Mesodermal cell (in vitro differentiated cells): Measurements from ENCODE around the gene TGFA.

ENCODE experiments used
- H3K27ac ChIP-seq: 2 replicates; pipeline ENCODE4 v1.7.0; 2013; ENCODE audit warnings: mild to moderate bottlenecking, low read depth, low read length, moderate library complexity; ENCODE audit not compliant: severe bottlenecking
- H3K36me3 ChIP-seq: 2 replicates; pipeline ENCODE4 v1.7.1; 2013; ENCODE audit warnings: mild to moderate bottlenecking, low read length, moderate library complexity; ENCODE audit not compliant: control insufficient read depth, insufficient read depth
- H3K4me1 ChIP-seq: one replicate; pipeline ENCODE4 v1.7.1; 2013; ENCODE audit warnings: mild to moderate bottlenecking, low read length; ENCODE audit not compliant: insufficient read depth, control insufficient read depth, poor library complexity, severe bottlenecking
- H3K4me3 ChIP-seq: 2 replicates; pipeline ENCODE4 v1.7.0; 2013; ENCODE audit warnings: low read length, control low read depth, mild to moderate bottlenecking; ENCODE audit not compliant: insufficient read depth, poor library complexity, severe bottlenecking; ENCODE audit errors: extremely low read depth
- H3K9me3 ChIP-seq: 2 replicates; pipeline ENCODE4 v1.7.1; 2013; ENCODE audit warnings: mild to moderate bottlenecking, low read length, moderate library complexity; ENCODE audit not compliant: control insufficient read depth
- WGBS, 2 experiments: methylation state at CpG; one replicate each; pipeline ENCODE4 v1.1.5; 2013; ENCODE audit warnings: missing lambda C conversion rate in 2 of 2; ENCODE audit not compliant: insufficient coverage in 2 of 2; 5-methylcytosine and 5-hydroxymethylcytosine counted together

The TGFA gene

DNA sequence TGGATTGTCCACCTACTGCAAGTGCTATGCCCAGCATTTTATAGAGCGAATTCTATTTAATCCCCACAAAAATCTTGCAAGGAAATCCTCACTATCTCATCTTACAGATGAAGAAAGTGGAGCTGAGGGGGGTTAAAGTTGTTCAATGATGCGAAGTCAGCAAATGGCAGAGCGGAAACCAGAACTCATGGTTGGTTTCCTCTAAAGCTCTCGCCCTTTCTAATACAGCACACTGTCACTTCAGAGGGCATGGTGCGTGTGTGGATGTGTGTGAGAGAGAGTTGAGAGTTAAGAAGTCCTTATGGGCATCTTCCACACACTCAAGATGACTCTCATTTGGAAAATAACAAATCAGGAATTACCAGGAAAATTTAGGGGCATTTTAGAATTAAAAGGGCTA, 78.4 kb downstream of the TGFA start:
- H3K4me3 ChIP-seq = no peak overlapping the region
- no peak overlapping the region for H3K27ac ChIP-seq
- H3K9me3 ChIP-seq = no peaks in the 10 kb centered on the region
- no peaks in the 10 kb centered on the region for H3K4me1 ChIP-seq
- WGBS, 2 experiments = no CpG with 5 or more reads among the region's 5 CpGs
- H3K36me3 ChIP-seq = no peaks in the 10 kb centered on the region

GRCh38 chr2:70474256-70474848, 79.3 kb downstream of the TGFA start:
- Histone ChIP-seq H3K9me3 (no peaks in the 10 kb centered on the region), H3K36me3 (no peaks in the 10 kb centered on the region), H3K4me3 (no peak overlapping the region), H3K4me1 (no peaks in the 10 kb centered on the region), H3K27ac (no peak overlapping the region)
- 100% methylated on average over 1 of the region's 1 CpG; no CpG with 5 or more reads in 1 of the 2 experiments for WGBS, 2 experiments

DNA sequence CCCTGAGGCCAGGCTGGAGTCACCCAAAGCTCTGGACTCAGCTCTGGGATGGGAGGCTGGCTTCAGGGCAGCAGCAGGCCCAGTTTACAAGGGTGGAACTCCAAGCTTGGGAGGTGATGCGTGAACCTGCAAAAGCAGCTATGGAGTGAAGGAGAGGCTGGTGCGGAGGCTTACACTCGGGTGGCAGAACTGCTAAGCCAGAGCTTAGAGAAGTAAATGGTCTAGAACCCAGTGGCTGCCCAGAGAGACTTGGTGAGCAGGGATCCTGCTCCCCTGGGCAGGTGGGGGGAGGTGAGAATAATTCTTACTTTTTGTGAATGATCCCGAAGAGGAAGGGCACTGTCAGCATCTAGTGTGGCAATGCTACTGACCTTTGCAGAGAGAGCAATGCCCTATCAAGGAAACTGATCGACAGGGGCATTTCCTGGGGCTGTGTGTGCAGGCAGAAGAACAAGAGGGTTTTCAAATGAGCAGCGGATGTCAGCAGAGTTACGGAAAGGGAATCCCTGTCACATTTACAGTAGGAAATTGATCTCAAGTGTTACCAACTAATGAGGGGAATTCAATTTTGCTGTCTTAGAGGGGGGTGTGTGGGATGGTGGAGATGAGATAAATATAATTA, 80.4 kb downstream of the TGFA start:
- WGBS, 2 experiments = 70 to 87% methylated on average over 4 to 7 of the region's 7 CpGs
- no peak overlapping the region for H3K27ac ChIP-seq
- H3K4me1 ChIP-seq = no peaks in the 10 kb centered on the region
- H3K36me3 ChIP-seq = no peaks in the 10 kb centered on the region
- H3K4me3 ChIP-seq = no peak overlapping the region
- H3K9me3 ChIP-seq = no peaks in the 10 kb centered on the region

DNA sequence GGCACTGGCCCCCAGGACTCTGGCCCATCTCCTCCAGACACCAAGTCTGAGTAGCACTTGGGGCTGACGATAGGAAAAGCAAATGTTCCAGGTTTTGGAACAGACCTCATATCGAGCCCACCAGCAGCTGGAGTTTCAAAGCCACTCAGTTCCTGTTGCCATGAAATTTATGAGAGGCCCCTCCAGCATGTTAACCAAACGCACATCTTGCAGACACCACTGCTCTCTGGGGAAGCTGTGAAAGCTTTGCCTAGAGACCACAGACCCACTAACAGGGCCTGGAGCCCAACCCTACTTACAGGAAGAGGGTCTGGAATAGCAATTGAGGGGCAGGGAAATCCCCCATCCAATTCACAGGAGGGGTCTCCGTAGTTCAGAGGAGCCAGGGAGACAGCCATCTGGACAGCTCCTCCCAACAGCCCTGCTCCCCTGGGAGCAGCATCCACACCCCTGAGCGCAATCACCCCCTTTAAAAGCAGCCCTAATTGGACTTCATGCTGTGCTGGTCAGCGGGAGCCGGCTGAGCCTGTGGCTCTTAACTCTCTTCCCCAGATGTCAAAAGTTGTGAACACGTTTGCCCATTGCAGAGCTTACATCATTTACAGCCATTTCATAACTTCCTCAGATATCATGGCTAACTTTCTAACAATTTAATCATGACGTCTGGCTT, 81.3 kb downstream of the TGFA start:
- H3K4me3 ChIP-seq = no peak overlapping the region
- WGBS, 2 experiments = 57 to 68% methylated on average over 7 of the region's 9 CpGs
- H3K27ac ChIP-seq = no peak overlapping the region
- H3K36me3 ChIP-seq = no peaks in the 10 kb centered on the region
- H3K4me1 ChIP-seq = no peaks in the 10 kb centered on the region
- no peaks in the 10 kb centered on the region for H3K9me3 ChIP-seq

- no peaks in the 10 kb centered on the region for H3K36me3 ChIP-seq
- no peak overlapping the region for H3K4me3 ChIP-seq
- H3K4me1 ChIP-seq = no peaks in the 10 kb centered on the region
- H3K9me3 ChIP-seq = no peaks in the 10 kb centered on the region
- WGBS, 2 experiments = 90 to 97% methylated on average over 6 of the region's 7 CpGs
- H3K27ac ChIP-seq = no peak overlapping the region
These were observed 82.5 kb downstream of the TGFA start for GRCh38 chr2:70471129-70471528.

DNA sequence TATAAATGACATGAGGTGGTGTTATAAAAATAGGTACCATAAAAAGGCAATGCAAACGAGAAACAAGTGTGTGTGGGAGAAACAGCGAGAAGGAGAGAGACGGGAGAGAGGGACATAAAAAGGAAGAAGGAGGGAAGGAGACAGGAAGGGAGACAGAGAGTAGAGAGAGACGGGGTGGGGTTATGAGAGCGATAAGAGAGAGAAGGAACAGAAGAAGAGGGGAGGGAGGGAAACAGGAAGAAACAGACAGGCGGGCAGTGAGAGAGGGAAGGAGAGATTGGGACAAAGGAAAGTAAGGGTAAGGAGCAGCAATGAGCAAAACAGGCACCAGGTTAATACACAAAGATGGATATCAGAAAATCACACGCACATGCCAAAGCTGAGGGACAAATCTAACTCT, 83.7 kb downstream of the TGFA start:
- H3K4me3 ChIP-seq = no peak overlapping the region
- H3K27ac ChIP-seq = no peak overlapping the region
- H3K4me1 ChIP-seq = no peaks in the 10 kb centered on the region
- no peaks in the 10 kb centered on the region for H3K36me3 ChIP-seq
- 74 to 78% methylated on average over 6 to 7 of the region's 7 CpGs for WGBS, 2 experiments
- H3K9me3 ChIP-seq = no peaks in the 10 kb centered on the region

GRCh38 chr2:70469435-70469834, 84.2 kb downstream of the TGFA start:
- Histone ChIP-seq H3K27ac (no peak overlapping the region), H3K4me3 (no peak overlapping the region), H3K9me3 (no peaks in the 10 kb centered on the region), H3K4me1 (no peaks in the 10 kb centered on the region), H3K36me3 (no peaks in the 10 kb centered on the region)
- WGBS, 2 experiments = 82 to 85% methylated on average over 6 to 7 of the region's 7 CpGs

- Histone ChIP-seq H3K4me1 (no peaks in the 10 kb centered on the region), H3K4me3 (no peak overlapping the region), H3K27ac (no peak overlapping the region), H3K9me3 (no peaks in the 10 kb centered on the region), H3K36me3 (no peaks in the 10 kb centered on the region)
- WGBS, 2 experiments = 75 to 80% methylated on average over 1 of the region's 1 CpG
These were observed 84.7 kb downstream of the TGFA start for GRCh38 chr2:70468878-70469277.

DNA sequence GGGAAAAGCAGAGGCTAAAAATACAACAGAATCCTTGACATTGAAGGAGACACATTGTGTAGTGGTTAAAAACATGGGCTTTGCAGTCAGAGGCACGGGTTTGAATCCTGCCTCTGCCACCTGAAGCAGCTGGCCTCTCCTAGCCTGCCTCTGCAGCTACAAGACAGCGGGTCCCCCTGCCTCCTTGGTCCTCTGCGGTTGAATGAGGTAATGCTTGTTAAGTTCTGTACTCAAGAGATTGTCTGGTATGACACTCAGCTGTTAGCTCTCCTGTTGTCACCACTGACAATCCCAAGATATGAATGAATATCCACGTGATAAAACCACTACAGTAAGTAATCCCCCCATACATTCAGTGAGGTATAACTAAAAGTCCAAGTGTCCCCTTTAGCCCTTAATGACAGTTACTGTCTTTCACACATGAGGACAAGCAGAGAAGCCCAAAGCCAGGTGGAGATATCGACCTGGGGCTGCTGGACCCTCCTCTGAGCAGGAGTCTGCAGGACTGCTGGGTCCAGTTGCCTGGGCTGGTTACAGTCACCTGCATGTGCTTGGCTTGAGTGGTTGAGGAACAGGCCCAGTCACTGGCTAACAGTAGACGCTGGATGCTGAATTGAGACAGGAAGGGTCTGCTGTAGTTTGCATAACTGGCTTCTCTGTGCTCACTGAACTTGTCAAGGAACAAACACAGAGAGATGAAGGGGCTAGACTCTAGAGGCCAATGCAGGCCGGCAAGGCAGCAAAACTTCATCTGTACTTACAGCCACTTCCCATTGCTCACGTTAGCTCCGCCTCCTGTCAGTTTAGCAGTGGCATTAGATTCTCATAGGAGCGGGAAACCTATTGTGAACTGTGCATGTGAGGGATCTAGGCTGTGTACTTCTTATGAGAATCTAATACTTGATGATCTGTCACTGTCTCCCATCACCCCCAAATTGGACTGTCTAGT, 85.5 kb downstream of the TGFA start:
- Histone ChIP-seq H3K27ac (no peak overlapping the region), H3K36me3 (no peaks in the 10 kb centered on the region), H3K4me3 (no peak overlapping the region), H3K9me3 (no peaks in the 10 kb centered on the region), H3K4me1 (no peaks in the 10 kb centered on the region)
- WGBS, 2 experiments = 65 to 86% methylated on average over 3 to 5 of the region's 10 CpGs

DNA sequence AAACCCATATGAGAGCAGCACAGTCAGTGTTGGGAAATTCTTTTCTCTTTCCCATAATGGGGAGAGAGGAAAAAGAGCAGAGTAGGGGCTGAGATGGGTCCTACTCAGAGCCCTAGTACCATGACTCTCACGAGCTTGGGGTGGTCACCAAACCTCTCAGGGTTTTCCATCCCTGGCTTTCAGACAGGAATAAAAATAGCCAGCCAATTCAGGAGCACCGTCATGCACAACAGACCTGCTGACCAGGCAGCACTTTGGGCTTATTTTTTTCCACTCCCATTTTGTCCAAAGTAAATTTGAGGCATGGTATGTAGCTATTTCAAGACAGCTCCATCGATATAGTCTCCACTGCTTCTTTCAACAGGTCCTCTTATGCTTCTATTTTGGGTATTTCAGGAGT, 86.4 kb downstream of the TGFA start:
- WGBS, 2 experiments = 80% methylated on average over 1 of the region's 3 CpGs
- no peaks in the 10 kb centered on the region for H3K9me3 ChIP-seq
- H3K4me1 ChIP-seq = no peaks in the 10 kb centered on the region
- H3K27ac ChIP-seq = no peak overlapping the region
- H3K4me3 ChIP-seq = no peak overlapping the region
- no peaks in the 10 kb centered on the region for H3K36me3 ChIP-seq
